HG03095 (cell line): ENCODE measurements around the gene COX17.

Experiments used
- ATAC-seq: cut with Tn5 transposase; IDR thresholded peaks from one replicate; pipeline ENCODE4 v1.9.1; 2021; ENCODE audit warnings: moderate library complexity; ENCODE audit not compliant: unreplicated experiment

The COX17 gene

DNA sequence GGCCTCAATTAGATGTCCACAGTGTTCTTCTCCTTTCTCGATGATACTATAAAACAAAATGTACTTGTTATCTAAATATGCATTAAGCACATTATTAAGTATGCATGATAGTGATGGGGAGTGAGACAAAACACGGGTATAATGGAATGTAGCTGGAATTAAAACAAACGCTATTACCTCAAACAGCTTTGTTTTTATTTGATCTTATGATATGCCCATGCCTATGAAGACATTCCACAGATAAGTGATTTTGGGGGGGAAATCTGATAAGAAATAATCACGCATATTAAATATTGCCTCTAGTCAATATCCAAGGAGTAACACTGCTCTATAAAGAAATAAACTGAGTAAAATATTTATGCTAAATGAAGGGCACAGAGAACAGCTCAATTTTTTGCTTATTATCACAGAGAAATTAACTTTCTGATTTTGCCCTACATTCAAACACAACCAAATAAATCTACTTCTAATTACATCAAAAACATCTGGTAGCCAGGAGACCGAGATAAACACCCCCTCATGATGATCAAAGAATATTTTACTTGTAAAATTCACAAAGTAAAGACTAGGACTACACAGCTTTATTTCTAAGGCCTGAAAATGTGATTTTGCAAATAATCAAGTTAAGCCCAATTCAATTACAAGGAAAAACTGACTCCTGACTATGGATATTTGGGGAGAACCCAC, 1.9 kb downstream of the COX17 start:
- no peak for ATAC-seq

DNA sequence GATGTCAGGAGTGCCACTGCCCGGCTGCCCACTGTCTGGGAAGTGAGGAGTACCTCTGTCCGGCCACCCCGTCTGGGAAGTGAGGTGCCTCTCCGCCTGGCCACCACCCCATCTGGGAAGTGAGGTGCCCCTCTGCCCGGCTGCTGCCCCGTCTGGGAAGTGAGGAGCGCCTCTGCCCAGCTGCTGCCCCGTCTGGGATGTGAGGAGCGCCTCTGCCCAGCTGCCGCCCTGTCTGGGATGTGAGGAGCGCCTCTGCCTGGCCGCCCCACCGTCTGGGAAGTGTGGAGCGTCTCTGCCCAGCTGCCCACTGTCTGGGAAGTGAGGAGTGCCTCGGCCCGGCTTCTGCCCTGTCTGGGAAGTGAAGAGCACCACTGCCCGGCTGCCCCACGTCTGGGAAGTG, 3.3 kb downstream of the COX17 start:
- ATAC-seq: no peak

DNA sequence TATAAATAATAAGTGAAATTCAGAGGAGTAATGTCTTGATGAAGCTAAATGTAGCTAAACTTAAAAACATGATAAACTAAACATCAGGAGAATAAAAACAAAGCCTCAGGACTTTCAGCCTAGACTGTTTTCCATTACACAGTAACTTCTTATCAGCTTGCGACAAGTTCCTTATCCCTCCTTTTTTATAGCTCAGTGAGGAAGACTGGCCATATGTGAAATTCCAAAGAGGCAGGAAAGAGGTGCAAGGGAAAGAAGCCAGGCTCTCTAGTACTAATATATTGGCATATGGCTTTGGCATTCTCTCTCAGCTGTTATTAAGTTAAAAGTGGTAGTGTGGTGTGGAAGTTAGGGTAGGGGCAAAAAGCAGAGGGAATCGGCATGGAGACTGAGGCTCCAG, 4.4 kb downstream of the COX17 start:
- no peak for ATAC-seq

DNA sequence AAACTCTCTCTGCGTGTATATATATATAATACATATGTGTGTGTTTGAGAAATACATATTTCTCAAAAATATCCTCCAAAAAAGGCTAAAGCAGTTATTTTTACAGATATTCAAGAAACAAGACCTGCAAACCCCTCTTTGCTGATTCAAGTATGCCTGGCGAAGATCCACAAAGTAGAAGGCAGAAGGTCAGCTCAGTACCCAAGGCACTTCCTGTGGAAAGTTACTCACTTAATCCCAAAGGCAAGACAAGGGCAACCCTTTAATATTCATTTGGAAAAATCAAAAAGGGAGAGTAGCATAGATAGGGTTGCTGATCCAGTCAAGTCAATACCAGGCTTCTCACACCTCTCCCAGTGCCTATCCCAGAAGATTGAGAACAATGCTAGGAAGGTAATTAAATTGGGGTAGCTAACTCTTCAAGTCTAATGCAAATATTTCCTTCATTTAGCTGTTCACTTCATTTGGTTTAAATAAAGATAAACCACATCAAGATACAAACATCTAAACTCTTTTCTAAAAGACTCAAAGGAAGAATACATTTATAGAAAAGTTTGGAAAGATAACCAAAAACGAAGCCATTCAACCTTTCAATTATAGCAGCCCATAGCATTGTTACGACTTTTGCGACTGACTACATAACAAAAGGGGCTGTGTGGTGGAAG, 7.2 kb downstream of the COX17 start:
- no peak for ATAC-seq

DNA sequence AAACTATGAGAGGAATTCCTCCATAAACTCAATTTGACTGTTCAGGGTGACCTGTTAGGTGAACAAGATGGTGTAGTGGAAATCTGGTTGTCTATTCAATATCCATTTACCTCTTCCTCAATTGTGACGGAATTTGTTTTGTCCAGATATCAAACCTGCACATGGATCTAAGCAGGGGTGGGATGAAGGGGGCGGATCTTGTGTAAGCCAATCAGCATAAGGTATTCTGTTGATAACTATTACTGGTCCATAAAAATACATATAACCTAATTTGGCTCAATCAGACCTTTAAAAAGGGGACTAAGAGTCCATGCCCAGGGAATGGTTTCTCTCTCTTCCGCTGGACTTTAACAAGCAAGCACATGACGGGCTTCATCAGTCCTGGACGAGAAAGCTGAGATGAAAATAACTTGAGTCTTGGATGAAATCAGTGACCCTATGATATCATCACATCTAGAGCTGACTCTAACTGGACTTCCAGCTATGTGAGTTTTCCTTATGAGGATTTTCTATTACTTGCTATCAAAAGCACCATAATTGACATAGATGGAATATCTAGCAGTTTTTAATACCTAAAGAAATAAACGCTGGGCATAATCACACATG, 11.1 kb downstream of the COX17 start:
- ATAC-seq: no peak

DNA sequence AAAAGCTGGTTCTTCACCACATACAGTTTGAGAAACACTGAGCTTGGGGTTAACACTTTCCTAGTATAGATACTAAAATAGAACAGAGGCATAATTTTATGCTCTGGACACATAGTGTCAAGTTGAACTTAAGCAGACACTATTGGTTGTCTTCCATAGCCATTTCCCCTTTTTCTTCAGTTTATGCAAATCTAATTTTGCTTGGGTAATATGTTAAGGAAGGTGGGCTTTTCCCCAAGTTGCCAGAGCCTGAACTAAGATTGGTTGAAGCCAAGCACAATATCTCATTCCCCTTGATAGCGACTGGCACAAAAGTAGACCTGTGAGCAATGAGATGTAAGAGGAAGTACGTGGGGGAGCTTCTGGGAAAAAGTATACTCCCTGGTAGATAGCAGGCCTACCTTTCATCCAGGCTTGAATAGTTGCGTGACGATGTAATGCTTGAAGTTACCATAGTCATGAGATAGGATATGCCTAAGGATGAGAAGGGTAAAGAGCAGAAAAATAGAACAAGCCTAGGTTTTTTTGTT, 12.3 kb downstream of the COX17 start:
- no peak for ATAC-seq

DNA sequence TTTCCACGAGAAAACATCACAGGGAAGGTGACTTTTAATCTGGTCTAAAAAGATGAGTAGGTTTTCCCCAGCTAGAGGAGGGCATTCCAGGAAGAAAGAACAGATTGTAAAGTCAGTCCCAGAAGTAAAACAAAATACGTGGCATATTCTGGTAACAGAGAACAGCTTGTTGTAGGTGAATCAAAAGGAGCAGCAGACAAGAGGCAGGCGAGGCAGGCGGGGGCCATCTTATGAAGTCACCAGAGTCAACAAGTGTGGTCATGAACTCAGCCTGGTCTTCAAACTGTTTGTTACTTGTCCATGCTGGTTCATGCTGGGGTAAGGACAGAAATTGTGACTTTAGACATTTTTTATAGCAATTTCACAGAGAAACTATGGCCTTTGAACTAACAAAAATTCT, 12.8 kb downstream of the COX17 start:
- no peak for ATAC-seq

DNA sequence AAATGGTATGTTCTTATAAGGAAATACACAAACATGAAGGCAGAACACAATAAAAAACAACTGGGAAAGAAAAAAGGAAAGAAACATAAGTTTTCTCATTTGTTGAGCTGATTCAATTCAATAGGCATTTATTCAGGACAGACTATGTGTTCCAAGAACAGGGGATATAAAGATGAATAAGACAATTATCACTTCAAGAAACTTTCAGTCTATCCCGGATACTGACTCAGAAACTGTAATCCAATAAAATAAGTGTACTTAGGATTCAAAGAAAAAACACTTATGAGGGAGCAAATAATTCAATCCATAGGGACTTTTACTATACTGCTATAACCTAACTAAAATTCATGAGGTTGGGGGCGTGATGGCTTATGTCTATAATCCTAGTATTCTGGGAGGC, 13.3 kb downstream of the COX17 start:
- ATAC-seq: no peak

DNA sequence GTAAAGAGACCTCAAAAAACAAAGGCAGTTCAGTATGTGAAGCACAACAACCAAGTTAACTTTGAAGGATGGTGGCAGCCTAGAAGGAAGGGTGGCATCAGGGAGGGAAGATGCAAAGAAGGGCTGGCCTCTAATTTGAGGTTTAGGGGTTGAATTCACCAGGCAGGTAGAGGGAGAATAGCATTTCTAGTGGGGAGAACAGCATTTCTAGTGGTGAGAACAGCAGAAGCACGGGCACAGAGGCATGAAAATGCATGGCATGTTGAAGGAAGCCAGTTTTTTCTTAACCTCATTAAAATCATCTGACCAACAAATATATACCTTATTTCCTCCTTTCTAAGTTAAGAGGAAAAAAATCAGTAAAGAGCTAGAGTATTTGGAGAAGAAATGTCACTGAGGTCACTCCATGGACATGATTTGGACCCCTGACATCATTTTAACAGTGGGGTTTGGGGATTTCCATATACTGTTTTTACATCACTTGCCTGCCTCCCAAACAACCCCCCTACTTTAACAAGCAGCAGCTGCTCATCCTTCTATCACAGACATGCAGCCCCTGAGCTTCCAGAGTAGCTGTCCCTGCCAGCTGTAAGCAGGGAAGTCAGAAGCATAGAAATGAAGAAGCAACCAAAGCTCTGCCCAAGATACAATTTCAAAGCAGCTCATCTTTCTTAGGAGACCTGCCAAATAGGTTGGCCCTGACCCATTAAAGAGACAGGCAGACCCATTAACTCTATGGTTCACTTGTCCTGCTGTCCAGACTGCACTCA, 14.4 kb downstream of the COX17 start:
- no peak for ATAC-seq

DNA sequence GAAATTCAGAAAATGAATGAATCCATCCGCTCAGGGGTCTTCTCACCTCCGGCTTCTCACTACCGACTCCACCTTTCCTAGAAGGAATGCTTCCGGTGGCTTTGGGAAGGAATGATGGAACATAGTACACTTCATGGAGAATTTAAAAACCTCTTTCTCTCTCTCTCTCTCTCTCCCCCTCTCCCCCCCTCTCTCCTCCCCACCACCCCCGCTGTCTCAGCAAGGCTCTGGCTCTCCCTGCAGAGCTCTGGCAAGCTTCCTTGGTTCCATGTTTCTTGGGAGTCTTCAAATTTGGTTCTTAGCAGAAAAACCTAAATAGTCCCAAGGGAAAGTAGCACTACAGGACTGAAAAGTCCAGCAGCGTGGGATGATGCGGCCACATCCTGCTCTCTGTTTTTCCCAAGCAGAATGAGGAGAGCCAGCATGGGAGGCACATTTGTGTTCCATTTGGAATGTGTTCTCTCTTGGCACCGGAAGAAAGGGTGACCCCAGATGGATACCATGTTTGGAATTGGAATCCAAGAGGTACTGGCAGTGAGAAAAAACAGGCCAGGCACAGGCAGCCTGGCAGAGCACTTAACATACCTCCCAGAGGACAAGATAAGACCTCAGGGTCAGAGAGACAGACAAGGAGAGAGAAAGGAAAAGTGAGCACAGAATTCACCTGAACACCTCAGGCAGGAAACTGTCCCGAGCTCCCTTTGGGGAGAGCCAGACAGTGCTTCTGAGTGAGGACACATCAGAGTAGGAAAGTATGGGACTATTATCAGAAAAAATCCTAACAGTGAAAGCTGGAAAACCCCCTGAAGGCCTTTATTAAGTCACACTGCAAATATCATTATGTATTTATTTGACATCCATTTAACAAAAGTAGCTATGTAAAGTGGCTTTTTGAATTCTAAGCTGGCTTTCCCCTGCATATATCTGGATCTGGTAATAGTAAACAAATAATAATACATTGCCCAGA, 16.4 kb downstream of the COX17 start, which contains the start of gene POPDC2:
Gene POPDC2, minus strand, starts transcription at position 116 of the 967 bp plus-strand sequence. CDS start 166 bp downstream, outside the sequence.
- ATAC-seq: no peak

DNA sequence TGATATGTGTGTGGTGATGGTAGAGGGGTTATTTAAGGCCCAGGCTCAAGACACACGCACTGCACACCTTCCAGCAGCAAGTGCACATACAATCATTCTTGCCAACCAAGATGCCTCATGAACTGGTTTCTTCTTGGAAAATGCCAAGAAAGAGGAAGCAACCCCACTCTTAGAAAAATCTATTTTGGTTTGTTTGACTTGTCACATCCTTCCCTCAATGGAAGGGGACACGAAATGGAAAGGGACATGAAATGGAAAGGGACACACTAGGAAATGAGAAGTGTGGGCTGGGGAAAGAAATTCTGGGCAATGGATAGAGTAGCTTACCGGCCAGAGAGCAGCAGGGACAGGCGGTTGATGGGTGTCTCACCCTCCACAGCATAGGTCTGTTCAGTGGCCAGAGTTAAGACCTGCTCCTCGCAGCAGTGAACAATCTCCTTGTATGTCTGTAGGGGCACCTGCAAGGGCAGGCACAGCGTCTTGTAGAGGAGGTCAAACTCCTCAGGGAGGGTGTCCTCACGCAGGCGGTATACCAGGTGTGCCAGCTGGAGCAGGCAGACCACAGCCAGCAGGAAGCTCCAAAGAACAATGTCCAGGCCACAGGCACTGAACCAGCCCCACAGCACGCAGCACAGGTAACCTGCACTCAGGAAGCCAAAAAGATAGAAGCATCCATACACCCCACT, 17.5 kb downstream of the COX17 start:
- no peak for ATAC-seq

DNA sequence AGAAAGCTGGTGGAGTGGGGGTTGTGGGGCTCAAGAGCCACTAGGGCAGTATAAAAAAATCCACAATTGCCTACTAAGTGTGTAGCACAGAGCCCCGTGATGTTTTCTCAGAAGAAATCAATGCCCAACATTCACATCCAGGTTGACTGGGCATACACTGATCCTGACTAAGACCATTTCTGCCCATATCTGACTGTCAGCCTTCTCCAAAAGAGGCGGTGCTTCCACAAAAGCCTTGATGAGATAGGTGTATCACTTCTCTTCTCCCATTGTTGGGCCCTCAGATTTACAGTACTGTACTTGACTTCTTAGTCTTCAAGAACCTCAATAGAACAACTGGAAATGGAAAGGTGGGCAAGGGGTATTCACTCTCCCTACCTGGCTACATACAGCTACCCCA, 18.2 kb downstream of the COX17 start:
- no peak for ATAC-seq

DNA sequence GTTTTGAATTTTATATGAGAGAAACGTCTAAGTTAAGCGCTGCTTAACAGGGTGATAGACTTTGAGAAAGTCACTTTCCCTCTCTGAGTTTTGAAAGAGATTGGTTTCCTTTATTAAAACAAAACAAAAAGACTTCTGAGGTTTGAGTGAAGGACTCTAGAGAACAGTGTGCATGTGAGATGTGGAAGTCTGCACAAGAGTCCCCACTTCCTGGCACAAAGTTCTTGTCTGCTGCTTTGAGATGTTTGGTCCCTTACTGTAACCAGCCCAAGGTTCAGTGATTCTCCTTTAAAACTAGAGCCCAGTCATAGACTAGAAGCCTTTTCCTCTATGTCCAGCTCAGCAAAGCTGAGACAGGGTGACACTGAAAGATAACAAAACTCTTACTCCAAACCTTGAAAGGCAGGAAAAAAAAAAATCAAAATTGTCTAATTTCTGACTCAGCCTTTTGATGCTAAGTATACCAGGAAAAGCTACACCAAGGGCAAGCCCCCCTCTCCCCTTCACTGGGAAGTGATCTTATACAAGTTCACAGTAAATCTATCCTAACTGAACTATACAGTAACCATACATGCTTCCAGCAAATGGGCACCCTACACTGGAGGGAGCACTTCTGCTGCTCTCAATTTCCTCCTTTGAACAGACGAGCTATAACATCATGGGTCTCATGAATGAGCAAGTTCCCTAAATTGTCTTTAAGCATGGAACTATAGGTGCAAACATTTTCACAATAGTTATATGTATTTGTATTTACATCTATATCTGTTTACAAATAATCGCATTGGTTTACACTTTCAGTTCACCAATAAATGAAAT, 19.1 kb downstream of the COX17 start:
- ATAC-seq: no peak

DNA sequence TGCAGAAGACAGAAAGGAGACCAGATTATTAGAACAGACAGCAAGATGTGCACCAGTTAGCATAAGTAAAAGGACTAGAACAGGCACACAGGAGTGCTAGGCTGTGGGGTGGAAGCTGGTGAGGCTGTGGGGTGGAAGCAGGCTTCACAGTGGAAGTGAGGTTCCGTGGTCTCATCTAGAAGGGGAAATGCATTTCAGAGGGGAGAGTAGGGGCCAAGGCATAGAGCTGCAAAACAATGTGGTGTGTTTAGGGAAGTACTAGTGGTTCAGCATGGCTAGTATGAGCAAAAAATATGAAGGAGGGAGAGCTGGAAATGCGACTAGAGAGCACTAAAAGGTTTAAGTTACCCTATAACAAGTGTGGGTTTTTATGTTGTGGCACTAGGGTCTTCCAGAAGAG, 23.3 kb downstream of the COX17 start:
- no peak for ATAC-seq

DNA sequence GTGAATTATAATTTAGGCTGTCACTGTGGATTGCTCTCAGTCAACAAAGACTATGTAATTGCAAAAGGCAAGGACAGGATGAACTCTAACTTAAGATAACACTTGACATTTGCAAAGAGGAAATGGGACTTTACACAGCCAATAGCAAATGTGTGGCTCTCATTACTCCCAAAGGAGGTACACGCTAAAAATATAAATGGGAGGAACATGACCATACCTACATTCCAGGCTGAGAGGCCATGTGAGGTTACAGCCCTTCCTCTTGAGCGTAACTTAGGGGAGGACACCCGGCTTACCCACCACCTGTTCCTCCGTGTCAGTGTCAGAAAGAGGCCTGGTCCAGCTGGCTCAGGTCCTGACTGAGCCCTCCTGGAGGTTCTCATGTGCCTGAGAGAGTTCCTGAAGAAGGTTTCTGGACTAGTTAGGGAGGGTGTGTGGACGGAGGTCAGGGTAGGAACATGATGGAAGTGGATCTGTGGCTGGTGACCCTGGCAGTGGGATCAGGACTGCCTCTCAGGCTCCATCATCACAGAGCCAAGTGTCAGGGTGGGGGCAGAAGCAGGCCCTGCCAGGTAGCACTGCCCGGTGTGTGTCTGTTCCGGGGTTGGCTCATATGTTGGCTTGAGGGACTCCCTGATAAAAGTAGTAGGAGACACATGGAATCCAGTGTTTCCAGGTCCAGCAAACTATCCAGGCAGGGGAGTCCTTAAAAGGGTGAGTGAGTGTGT, 24.7 kb downstream of the COX17 start:
- no peak for ATAC-seq

DNA sequence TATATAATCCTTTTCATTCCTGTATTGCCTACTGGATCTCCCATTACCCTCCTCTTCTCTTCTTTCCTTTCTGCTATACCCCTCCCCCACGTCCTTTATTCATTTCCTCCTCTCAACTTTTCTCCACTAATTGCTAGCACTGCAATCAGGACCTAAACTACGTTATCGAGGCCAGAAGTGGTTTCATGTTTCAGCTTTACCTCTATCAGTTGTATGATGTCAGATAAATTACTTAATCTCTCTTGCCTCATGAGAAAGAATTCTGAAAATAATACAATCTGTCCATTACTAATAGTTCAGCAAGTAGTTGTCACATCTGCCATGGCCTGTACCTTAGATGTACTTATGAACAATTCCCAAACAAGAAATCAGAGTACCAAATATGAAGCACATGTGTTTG, 27.4 kb downstream of the COX17 start:
- ATAC-seq: no peak

DNA sequence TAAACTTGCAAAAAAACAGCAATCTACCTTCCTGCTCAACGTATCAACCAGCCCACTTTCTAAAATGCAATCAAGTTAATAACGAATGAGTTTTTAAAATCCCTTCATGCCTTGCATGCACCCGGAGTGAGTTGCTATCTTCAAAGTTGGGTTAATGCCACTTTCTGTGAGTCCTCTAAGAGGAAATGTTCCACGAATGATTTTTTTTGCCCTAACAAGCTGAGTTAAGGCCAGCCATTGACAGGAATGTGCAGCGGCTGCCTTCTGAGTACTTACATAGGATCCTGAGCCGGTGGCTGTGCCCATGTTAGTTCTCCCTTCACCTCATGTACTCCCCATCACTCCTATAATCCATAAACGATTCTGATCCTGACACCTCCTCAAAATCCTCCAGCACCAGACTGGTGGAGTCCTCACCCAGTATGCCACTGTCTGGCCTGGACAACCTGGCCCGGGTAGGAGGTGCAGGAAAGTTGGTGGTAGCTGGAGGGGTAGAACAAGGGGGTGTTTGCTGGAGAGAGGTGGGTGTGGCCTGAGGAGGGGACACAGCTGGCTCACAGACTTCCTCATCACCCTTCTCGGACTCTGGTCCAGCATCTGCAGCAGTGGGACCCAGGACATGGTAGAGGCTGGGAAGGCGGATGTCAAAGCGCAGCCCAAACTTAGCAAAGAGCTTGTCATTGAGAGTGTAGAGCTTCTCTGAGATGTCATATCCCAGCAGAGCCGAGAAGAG, 29.2 kb downstream of the COX17 start:
- ATAC-seq: no peak
